ENCODE data around the gene CASZ1.

Gene CASZ1

DNA sequence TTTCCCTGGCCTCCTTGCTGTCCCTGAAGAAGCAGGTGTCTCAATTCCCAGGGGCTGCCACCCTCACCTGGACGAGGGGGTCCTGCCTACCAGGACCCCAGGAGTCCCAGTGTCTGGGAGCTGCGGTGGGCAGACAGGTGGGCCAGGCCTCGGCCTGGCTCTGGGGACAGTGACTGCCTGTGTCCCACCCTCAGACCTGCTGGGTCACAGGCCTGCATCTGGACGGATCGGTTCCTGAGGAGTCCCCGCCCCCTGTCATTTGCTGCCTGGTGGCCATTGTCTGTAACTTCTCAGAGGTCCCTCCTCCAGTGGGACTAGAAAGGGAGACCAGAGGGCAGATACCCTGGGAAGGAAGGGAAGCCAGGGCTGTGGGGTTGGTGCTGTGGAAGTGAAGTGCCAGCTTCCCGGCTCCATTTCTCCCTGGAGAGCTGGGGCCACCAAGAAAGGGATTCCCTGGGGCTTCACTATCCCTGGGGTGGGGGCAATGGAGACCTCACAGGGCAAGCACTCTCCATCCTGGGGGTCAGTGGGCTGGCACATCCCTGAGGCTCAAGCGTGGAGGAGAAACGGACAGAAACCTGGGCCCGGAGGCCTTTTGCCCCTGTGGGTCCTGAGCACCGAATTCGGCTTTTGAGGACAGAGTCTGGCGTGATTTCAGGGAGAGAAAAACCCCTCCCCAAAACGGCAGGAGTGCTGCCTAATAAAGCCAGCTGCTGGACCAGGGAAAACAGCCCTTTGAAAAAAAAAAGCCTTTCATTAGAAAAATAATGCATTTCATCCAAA lies 164.4 kb downstream of the CASZ1 start:
- DNase-seq = no peak

DNA sequence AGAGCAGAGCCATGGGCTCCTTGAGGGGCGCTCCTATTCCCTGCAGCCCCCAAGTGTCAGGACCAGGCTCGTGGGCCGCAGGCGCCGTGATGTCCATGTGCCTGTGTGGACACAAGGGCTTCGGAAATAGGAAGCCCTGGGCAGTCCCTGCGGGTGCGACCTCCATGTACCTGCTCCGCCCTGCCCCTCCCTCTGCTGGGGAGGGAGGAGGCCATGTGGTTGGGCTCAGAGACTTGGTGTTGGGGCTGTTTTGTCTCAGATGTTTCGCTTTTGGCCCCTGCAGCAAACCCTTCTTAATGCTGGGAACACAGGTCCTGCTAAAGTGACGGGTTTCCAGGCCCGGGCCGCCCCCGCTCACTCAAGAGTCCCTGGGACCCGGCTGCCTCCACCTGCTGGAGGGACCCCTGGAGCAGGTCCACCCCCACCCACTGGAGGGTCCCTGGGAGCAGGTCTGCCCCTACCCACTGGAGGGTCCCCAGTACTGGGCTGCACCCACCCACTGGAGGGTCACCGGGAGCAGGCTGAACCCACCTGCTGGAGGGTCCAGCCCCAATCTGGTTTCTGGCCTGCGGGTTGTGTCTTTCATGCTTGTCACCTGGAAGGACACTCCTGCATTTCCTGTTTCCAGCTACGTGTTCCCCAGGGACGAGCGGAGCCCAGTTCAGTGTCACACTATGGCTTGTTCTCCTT lies 165.2 kb downstream of the CASZ1 start:
- no peak for DNase-seq

DNA sequence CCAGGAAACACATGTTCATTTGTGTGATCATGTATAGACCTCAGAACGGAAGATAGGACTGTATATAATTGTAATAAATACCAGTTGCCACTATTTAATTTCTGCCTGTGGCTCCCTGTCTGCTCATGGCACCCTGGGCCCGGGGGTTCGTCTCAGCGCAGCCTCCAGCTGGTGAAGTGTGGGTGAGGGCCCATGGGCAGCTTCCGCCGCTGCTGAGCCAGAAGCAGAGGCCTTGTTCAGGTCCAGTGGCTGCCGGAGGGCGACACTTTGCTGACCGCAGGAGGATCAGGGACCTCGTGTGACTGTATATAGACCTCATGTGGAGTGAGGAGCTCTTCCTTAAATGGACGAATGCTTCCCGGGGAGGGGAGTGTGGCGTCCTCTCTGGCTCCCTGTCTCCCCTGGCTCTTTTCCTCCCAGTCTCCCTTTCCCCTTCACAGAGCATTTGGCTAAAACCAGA lies 165.8 kb downstream of the CASZ1 start:
- DNase-seq = no peak

DNA sequence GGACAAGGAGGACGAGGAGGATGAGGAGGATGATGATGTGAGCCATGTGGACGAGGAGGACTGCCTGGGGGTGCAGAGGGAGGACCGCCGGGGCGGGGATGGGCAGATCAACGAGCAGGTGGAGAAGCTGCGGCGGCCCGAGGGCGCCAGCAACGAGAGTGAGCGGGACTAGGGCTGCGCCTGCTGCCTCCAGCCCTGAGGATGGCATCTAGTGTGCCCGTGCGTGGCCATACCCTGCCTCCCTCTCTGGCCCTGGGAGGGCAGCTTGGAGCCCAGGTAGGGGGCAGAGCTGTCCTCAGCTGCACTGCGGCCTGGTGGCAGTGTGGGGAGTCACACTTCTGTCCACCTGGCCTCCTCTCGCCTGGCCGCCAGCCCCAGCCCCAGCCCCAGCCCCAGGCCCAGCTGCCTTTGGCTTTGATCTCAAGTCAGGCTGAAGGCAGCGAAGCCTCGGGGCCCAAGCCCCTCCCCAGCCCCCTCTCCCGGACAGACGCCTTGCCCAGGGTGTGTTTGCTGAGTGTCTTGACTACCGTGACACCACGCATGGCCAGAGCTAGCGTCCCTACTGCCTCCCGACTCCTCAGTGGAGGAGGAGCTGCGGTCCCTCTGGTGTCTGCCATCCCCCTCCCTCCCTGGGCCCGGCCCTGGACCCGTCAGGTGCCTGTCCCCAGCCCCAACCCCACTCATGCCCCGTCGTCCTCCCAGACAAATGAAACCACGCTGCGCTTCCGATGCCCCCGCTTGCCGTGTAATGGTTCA lies 166.5 kb downstream of the CASZ1 start:
- no peak for DNase-seq

DNA sequence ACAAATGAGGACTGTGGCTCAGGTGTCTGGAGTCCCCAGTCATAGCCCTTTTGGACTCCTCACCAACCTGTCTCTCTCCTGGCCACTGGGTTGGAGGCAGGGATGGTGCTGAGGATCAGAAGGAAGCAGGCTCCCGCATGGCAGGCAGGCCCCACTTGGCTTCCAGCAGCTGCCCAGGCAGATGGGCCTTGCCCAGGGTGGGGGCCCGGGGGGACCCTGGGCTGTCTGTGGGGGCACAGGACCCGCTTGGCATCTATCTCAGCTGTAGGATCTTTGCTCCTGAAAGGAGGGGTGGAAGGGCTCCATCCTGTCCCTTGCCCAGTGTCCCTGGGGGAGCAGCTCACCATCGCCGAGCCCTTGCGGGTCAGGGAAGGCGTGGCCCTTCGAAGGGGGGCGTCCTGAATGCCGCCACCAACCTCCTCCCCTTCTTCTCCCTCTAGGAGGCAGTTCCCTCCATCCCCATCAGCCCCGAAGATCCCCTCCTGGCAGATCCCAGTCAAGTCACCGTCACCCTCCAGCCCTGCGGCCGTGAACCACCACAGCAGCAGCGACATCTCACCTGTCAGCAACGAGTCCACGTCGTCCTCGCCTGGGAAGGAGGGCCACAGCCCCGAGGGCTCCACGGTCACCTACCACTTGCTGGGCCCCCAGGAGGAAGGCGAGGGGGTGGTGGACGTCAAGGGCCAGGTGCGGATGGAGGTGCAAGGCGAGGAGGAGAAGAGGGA lies 167.2 kb downstream of the CASZ1 start:
- no peak for DNase-seq

DNA sequence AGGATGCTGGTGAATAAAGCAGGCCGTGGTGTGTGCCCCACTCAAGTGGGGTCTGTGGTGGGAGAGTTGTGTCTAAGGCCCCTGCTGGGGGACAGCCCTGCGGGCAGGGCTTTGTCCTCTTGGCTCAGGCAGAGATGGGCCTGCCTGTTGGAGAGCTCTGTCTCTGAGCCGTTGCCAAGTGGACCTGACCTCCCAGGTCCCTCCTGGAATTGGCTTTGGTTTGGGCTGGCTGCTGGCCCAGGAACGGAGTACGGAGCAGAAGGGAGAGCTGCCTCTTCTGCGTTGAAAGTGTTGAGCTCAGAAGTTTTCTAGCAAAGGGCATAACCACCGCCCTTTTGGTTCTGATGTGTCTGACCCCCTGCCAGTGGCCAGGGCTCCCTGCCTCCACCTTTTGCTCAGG lies 167.8 kb downstream of the CASZ1 start:
- DNase-seq = no peak

DNA sequence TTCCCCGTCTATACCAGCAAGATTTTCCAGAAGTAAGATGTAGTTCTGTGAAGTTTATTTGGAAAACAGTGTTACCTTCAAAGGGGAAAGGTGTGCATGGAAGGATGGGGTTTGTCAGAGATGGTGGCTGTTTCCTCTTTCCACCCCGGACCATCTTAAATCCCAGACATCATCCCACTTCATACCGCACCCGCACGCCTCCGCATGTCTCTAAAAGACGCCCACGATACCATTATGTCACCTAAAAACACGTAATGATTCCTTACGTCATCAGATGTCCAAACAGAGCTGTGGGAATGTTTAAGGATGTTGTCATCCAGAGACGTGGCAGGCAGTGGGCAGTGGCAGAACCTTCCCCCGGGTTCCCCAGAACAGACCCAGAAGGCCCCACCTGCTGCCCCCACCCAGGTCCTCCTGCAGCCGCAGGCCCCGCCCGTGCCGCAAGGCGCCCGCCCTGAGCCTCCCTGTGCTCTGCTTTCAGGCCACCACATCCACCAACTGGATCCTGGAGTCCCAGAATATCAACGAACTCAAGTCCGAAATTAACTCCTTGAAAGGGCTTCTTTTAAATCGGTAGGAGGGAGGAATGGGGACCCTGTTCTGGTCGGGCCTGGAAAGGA lies 169.5 kb downstream of the CASZ1 start:
- DNase-seq = no peak

DNA sequence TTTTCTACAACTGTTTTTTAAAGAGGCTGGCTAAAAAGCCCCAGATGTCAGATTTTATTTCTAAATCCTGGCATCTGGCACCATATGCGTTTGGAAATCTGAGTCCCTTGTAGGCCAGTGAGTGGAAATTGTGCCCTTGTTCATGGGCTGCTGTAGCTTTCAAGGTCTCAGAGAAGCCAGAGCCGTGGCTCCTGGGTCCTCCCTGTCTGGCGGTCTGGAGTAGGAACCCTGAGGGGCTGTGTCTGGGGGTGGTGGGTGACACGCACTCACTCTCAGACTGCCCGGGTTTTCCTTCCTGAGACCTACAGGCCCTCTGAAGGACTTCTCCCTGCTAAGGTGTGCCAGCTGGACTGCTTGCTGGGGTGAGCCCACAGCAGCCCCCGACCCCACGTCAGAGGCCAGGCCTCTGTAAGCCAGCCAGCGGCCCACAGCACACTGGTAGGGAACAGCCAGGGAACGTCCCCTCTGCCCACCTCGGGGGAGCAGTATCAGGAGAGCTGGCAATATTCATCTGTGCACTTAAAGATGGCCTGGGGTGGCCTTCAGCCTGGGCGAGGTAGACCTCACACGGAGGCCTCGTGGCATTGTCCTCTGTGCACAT lies 170.2 kb downstream of the CASZ1 start:
- no peak for DNase-seq

DNA sequence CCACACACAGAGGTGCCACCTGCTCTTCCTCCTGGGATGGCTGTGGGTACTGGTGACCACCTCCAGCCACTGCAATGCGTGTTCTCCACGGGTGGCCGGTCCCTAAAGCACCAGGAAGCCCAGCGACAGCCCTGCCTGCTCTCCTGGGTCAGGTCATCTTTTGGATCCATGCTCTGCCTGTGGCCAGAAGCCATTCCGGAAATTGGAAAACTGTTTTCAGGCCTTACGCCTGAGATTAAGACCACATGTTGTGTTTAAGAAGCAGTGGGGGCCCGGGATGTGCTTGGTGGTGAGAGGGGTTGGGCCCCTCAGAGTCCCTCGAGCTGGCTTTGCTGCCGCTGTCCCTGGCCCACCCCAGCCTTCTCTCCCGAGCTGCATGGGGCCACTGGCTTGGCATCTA lies 170.9 kb downstream of the CASZ1 start:
- no peak for DNase-seq

DNA sequence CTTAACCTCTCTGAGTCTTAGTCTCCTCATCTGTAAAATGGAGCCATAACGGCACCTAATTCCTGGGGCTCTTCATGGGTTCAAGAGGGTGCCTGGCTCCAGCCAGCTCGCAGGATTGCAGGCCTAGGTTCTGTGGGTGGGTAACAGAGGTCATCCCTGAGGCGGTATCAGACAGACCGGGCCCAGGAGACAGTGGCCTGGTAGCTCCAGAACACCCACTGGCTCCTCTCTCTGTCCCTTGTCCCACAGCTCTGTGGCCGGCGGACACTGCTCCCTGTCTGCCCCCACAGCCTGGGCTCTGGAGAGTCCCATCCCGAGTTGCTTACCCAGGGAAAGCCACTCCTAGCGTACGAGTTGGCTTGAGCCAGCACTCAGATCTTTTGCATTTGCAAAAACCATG lies 171.4 kb downstream of the CASZ1 start:
- no peak for DNase-seq

DNA sequence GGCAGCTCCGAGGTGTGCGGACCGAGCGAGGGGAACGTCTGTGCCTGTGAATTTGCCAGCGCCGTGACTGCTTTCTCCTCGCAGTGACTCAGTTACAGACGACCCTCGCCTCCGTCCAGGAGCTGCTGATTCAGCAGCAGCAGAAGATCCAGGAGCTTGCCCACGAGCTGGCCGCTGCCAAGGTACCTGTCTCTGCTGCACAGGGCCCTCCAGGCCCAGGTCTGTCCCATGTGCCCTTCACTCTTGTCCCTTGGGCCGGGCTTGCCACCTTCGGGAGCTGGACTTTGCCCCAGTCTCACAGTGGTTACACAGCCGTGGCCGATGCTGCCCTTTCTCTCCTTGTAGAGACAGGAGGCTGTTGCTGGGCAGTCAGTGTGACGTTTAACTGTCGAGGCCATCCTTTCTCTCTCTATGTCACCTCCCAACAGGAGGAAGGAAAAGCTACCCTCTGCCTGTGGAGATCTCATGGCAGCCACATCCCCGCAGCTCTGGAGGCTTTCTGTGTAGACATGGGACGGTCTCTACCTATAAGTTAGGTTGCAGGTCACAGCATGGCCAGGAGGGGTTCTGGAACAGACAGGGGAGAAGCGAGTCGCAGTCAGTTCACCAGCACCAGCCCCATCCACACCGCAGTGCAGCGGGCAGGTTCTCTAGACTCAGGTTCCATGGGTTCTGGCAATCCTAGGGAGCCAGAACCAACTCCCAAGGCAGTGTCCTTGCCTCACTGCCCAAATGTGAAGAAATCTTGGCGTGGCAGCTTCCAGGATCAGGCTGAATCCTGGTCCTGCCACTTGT lies 172.0 kb downstream of the CASZ1 start:
- DNase-seq = no peak

DNA sequence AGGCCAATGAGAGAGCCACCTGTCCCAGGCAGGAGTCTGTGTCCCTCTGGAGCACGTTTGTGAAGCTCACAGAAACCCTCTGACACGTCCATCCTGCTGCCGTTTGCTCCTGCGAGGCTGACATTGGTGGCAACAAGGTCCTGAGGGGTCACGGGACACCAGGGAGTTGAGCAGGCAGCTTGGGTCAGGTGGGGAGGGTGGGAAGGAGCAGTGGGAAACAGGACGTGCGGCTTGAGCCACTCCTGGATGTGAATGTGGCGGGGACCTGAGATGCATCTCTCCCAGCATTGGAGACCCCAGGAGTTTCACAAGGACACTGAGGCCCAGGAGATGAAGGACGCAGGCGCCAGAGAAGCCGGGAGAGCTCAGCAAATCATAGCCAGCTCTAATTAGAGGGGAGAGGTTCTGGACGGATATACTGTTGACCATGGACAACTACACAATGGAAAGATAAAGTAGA lies 172.7 kb downstream of the CASZ1 start:
- no peak for DNase-seq

DNA sequence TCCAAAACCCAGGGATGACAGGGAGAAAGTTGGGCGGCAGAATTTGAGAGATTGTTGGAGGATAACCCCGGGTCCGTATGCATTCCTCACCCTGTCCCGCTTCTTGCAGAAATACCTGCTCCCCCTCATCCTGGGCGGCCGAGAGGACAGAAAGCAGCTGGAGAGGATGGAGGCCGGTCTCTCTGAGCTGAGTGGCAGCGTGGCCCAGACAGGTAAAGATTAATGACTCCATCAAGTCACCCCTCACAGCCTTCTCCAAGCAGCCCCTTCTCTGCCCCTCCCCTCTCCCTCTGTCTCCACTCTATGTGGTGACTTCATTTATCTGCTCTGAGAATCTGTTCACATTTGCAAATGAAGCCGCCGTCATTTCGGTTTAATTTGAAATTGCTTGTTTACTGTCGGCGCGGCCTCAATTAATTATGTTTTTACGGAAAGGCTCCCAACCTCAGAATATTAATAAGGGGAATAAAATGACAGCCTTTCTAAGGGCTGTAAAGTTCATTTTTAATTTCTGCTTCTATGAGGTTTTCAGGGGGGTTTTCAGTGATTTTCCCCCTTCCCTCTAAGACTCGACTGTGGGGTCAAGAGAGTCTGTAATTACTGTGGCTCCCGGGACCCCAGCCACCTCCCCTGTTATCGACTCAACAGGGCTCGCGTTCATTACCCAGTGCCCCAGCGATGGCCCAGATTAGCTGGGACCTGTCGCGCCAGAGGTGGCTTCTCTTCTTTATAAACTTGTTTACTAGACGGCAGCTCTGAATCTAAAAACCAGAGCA lies 173.3 kb downstream of the CASZ1 start:
- DNase-seq = no peak

DNA sequence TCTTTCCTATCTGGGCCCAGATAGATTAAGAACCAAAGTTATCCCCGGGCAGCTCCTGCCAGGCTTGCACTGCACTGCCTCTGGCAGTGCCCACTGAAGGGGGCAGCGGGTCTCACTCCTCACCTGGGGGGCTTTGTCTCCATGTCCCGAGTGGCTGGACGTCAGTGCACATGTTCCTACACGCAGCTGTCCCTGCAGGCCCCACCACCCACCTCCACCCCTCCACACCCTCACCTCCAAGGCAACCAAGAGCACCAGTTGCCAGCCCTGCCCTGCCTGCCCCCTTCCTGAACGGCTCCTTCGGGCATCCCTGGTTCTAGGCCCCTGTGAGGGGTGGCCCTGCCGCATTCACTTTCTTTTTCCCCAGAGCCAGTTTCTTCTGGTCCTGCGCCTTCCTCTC lies 174.5 kb downstream of the CASZ1 start:
- DNase-seq = no peak

DNA sequence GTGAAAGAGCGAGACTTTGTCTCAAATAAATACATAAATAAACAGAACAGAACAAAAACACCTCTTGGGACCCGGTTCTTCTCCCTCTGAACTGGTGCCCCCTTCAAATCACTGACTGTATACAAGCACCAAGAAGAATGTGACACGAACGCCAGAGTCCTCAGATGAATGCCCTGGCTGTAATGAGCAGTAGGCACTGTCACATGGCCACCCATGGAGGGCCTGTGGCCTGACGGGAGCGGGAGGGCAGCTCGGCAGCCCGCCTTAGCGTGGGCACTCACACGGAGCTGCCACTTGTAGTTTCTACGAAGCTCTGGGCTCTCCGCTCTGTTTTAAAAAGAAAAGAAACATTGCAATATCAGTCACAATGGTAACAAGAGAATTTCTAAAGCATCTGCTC lies 175.7 kb downstream of the CASZ1 start:
- DNase-seq = no peak

DNA sequence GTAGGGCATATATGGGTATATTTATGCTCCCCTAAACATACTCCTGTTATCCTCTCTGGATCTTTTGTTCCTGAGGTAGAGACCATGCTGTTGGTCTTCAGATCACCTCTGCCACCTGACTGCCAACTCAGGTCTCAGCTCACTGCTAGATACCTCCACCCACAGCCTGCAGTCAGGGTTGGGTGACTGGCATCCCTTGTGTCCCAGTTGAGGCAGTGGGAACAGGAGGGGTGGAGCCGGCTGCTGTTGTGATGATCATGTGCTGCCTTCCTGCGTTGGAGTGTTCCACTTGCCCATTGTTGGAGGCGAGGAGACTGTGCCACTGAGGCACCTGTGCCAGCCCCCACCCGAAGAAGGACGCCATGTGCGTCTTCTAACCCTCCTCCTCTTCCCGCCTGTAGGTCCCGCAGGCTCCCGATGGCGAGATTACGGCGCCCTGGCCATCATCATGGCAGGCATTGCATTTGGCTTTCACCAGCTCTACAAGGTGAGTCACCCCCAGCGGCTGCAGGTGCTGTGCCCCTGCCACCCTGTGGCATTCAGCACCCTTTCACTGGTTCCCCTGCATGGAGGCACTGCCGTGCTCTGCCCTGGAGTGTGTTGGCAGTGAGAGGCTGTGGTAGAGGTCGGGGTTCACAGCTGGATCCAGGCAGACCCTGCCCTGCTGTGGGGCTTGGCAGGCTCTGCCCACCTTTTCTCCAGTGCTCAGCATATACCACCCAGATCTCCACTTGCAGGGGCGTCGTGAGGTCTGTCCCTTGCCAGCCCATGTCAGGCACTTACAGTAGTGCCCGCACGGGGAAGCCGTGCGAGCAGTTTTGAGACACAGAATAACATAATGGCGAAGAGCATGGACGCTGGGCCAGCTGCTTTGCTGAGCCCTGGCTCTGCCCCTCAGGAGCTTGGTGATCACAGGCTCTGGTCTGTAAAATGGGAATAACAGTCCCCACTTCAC lies 178.2 kb downstream of the CASZ1 start:
- no peak for DNase-seq

DNA sequence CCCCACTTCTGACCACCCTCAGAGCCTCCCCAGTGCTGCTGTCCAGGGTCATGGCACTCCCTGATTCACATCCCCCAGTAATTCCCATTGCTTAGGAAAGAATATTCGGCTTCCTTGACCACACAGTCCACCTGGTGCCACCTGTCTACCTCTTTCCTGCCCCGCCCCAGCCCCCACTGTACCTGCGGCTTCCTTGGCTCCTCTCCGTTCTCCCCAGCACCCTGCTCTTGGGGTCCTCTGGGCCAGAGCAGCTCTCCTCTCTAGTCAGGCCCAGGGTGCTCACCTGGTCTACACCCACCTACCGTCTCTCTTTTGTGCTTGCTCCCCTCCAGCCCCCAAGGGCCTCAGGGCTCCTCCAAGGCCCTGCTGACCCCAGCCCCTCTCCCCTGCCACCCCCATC lies 179.1 kb downstream of the CASZ1 start:
- DNase-seq = no peak

DNA sequence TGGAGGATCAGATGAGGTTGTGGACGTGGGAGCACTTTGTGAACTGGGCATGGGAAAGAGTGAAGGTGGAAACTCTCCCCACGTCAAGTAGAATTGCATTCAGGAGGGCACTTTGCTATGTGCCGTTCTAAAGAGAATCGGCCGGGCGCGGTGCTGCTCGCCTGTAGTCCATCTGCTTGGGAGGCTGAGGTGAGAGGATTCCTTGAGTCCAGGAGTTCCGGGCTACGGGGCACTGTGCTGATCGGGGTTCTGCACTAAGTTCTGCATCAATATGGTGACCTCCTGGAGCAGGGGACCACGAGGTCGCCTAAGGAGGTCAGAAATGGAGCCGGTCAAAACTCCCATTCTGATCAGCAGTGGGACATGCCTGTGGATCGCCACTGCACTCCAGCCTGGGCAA lies 179.8 kb downstream of the CASZ1 start:
- DNase-seq = no peak
